GM21786 (cell line): ENCODE results near the gene MED13L.

Source experiments
- ATAC-seq: cut with Tn5 transposase; IDR thresholded peaks from one replicate; pipeline ENCODE4 v1.9.1; 2021; ENCODE audit not compliant: unreplicated experiment

The MED13L gene

DNA sequence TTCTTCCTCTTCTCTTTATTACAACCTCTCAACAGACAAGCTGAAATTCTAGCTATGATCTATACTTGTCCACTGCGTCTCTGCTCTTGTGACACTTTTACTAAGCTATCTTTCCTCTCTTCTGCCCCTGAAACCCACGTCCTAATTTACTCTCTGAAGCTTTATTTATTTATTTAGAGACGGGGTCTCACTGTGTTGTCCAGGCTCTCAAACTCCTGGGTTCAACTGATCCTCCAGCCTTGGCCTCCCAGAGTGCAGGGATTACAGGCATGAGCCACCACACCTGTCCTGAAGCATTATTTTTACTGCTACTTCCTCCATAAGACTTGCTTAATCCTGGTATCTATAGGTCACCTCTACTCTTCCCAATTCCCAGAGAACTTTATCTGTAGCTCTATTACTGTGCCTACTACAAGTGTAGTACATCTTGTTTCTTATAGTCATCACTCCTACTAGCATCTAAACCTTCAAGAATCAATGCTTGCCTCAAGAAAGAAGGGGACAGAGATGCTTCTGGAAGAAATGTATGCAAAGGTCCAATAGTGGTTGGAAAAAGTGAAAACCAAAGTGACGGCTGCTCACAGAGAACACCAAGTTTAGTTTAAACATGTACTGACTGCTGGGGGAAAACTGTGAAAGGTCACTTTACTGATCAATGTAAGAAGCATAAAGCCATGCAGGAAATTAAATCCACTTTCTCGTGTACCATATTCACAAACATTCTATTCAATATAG lies 61.3 kb downstream of the MED13L start:
- no peak for ATAC-seq

DNA sequence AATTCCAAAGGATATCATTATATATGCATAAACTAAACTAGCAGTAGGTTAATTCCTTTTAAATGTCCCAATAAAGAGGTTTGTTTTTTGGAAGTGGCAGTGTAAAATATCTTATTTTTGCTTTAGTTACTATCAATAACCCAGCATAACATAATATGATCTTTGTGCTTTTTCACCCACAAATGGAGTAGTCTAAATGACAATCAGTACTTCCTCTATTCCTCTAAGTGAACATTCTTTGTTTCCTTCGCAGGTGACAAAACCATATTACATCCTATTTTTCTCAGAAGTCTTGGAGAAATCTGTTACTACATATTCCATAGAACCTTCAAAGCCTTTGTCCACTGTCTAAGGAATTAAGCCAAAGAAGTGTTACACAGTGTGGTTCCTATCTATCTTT lies 62.5 kb downstream of the MED13L start:
- ATAC-seq: no peak

- ATAC-seq: no peak
These were observed 63.5 kb downstream of the MED13L start for GRCh38 chr12:116213885-116214527.

DNA sequence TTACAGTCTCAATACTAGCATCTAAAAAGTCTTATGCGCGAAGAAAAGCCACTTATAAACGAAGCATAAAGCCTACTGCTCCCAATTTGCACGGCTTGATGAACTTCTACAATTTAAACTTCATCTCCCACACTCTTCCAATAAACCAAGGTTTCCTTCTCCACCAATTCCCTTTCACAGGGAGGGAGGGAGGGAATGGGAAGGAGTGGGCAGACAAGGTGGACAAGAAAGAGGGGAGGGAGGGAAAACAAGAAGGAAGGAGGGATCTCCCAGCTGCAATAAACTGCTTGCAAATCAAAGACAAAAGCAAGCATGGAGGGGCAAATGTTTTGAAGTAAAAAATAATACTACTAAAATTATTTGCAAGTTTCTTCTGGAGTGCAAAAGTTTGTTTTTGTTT lies 64.5 kb downstream of the MED13L start:
- no peak for ATAC-seq

DNA sequence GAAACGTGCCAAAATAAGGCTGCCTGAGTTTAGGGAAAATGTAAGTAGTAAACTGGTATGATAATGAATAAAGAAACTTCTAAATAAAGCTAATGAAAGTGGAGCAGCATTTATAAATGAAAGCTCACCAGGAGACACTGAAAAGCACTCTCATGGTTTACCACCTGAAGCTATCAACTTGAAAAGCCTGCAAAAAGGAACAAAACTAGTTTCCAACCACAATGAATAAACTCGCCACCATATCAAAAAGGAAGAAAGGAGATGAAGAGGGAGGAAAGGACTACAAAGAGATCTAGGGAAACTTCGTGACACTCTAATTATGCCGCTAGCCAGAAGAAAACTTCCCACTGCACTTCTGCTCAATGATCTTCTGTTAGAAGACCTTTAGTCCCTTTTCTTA lies 66.7 kb downstream of the MED13L start:
- ATAC-seq: no peak

GRCh38 chr12:116210131-116210530 lies 67.4 kb downstream of the MED13L start:
- no peak for ATAC-seq

- ATAC-seq: no peak
These were observed 68.0 kb downstream of the MED13L start for GRCh38 chr12:116209503-116209902.

- no peak for ATAC-seq
These were observed 70.2 kb downstream of the MED13L start for GRCh38 chr12:116207274-116207673.

GRCh38 chr12:116206828-116207227 lies 70.7 kb downstream of the MED13L start:
- ATAC-seq: no peak

- ATAC-seq: no peak
These were observed 72.7 kb downstream of the MED13L start for GRCh38 chr12:116204785-116205184.

DNA sequence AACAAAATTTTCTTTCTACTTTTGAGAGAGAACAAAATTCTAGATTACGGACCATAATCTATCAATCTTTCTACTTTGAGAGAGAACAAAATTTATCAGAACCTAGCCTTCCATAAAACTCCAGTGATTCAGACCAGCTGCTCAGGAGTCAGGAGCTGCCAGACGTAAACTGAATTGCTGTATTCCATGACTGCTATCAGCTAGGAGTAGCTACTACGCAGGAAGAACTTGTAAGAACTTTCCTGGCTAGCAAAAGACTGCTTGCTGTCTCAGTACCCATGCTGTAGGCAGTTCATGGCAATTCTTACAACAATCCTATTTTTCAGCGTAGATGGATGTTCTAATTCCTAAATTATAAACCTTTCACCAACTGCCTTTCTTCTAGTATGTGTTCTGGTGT lies 73.3 kb downstream of the MED13L start:
- ATAC-seq: no peak

DNA sequence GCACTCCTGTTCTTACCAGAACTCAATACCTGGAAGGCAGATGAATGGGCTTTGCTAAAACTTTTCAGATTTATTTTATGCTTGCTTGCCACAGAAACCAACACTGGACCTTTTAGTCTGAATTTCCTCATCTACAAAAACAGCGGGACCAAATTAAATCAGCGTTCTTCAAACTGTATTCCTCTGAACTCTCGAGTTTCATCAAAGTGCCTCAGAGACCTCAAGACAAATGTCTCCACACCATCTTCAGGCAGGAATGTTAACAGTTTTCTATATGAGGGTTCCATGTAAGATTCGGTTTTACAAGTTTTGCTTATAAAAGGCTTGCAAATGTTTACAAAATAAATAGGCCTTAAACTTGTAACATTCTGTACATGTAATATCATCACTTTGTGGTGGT lies 74.6 kb downstream of the MED13L start:
- ATAC-seq: no peak

DNA sequence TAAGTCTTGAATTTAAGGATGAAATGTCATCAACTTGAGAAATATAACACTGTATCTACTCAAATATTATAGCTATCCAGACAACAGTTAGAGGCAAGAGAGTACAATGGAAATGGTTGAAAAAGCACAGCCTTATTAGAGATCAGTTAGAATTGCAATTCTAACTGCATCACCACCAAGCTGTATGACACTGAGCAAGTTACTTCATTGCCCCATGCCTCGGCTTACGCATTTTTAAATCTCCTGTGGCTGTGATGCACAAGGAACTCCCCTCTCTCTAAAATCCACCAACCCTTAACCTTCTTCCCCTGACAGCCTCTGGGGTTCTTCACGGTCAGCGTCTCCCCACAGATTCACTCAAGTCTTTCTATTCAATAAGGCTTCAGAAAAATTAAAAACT lies 75.1 kb downstream of the MED13L start:
- no peak for ATAC-seq

DNA sequence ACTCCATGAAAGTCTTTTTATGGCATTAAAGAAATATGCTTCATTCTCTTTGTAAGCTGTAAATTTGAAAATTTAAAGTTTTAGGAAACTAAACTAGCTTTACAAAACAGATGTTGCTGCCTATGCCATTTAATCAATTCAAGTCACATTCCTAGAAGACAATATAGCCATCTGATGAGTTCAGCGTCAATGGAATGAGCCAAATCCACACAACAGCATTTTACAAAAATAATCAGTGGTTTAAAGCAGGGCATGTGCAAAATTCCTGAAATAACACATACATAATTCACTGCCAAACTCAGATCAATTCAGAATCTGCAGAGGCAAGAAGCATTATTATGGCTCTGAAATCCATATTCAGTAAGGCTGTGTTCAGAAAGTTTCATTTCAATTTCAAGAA lies 75.6 kb downstream of the MED13L start:
- ATAC-seq: no peak

GRCh38 chr12:116201359-116201758 lies 76.1 kb downstream of the MED13L start:
- no peak for ATAC-seq

DNA sequence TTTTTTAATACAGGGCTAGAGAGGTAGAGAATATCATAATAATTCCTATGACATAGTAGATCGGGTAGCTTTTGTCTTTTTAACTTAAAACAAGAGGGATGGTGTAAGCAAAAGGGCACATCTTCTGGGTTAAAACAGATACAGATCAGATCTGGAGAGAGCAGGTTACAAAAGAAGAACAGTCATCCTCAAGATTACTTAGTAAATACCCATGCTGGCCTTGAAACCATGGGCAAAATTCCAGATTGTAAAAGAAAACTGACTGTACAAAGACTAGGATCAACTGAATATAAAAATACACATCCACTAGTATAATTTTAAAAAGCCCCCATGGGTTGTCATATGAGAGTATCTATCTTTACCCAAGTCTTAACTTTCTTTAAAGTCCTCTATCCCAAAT lies 76.7 kb downstream of the MED13L start:
- no peak for ATAC-seq

- ATAC-seq: no peak
These were observed 78.3 kb downstream of the MED13L start for GRCh38 chr12:116199160-116199706.

- ATAC-seq: no peak
These were observed 80.5 kb downstream of the MED13L start for GRCh38 chr12:116196752-116197718.

- no peak for ATAC-seq
These were observed 81.3 kb downstream of the MED13L start for GRCh38 chr12:116196226-116196625.

DNA sequence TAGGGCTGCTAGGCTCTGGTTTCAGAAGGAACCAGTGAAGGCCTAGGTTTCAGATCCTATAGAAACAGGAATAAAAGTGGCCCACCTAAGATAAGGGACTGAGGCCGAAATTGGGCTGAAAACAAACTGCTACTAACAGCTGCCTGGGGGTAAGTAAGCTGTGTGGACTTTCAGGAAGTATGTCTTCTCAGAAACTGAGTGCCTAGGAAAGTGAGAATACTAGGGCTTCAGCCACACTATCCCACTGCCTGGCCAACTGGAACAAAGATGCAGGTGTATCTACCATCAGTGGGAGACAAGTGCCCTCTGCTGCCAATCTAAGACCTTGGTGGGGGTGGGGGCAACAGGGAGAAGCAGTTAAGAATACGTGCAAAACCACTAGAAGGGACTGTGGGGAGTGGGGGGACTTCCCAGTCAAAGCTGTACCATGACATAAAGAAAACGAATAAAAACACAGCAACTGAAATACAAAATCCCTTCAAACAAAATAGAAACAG lies 82.5 kb downstream of the MED13L start:
- peak; percentile 90 for ATAC-seq

GRCh38 chr12:116189692-116190091 lies 87.8 kb downstream of the MED13L start:
- ATAC-seq: no peak
